Measurements from ENCODE around the gene STK32B. TPM values are rescaled to one million over a fixed set of nuclear protein-coding genes. Genes with fewer than 3 reads are reported as not detected.

The STK32B gene
- total and polyA plus RNA-seq, 8 donors, result 0.55 to 6.6 (median 1.6) TPM

DNA sequence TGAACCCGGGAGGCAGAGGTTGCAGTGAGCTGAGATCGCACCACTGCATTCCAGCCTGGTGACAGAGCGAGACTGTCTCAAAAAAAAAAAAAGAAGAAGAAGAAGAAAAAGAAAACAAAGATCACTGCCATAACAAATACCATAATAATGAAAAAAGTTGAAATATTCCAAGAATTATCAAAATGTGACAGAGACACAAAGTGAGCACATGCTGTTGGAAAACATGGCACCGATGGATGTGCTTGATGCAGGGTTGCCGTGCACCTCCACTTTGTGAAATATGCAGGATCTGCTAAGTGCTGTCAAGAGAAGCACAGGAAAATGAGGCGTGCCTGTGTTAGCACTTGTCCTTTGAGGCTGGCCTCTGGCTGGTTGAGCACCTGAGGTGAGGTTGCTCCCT is 133.3 kb downstream of the STK32B start:
- TF ChIP-seq, protein P1, sequence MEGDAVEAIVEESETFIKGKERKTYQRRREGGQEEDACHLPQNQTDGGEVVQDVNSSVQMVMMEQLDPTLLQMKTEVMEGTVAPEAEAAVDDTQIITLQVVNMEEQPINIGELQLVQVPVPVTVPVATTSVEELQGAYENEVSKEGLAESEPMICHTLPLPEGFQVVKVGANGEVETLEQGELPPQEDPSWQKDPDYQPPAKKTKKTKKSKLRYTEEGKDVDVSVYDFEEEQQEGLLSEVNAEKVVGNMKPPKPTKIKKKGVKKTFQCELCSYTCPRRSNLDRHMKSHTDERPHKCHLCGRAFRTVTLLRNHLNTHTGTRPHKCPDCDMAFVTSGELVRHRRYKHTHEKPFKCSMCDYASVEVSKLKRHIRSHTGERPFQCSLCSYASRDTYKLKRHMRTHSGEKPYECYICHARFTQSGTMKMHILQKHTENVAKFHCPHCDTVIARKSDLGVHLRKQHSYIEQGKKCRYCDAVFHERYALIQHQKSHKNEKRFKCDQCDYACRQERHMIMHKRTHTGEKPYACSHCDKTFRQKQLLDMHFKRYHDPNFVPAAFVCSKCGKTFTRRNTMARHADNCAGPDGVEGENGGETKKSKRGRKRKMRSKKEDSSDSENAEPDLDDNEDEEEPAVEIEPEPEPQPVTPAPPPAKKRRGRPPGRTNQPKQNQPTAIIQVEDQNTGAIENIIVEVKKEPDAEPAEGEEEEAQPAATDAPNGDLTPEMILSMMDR (IDR thresholded peaks at IDR 0.05), result no peak
- Histone ChIP-seq H3K36me3 (no peaks in the 10 kb centered on the region), H3K4me3 (no peak overlapping the region), H3K27me3 (no peaks in the 10 kb centered on the region), H3K4me1 (no peaks in the 10 kb centered on the region), H3K9me3 (no peaks in the 10 kb centered on the region), H3K27ac (no peak overlapping the region)
- ATAC-seq, result no peak
- intact Hi-C loops (cut with DNase I), result no loop called here
- whole genome bisulfite sequencing, 2 donors, result 75 to 79% methylated on average over 5 to 6 of the region's 6 CpGs
- no peak for FAIRE-seq
- DNase-seq, result no peak

DNA sequence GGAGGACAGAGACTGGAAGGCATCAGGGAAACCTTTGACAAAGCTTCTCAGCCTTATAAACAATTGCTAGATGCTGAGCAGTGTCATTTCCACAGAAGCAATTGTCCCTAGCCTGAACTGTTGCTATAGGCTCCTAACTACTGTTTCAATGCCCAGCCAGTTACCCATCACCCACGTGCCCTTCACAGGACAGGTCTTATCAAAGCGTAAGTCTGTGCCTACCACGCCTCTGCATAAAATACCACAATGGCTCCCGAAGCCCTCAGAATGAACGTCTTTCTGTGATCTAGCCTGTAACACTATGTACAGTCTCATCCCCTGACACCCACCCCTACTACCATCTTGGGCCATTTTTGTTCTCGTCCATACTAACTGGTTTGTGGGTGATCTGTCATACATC is 134.3 kb downstream of the STK32B start:
- DNase-seq (no peak), ATAC-seq (no peak), FAIRE-seq (no peak)
- no peaks in the 10 kb centered on the region for H3K4me1 ChIP-seq
- no peaks in the 10 kb centered on the region for H3K27me3 ChIP-seq
- no peaks in the 10 kb centered on the region for H3K36me3 ChIP-seq
- 64 to 66% methylated on average over 6 of the region's 6 CpGs for WGBS, 2 donors
- TF ChIP-seq, protein P1 (IDR thresholded peaks at IDR 0.05), result no peak
- no peaks in the 10 kb centered on the region for H3K9me3 ChIP-seq
- H3K4me3 ChIP-seq, result no peak overlapping the region
- intact Hi-C loops (cut with DNase I), result no loop called here
- no peak overlapping the region for H3K27ac ChIP-seq

DNA sequence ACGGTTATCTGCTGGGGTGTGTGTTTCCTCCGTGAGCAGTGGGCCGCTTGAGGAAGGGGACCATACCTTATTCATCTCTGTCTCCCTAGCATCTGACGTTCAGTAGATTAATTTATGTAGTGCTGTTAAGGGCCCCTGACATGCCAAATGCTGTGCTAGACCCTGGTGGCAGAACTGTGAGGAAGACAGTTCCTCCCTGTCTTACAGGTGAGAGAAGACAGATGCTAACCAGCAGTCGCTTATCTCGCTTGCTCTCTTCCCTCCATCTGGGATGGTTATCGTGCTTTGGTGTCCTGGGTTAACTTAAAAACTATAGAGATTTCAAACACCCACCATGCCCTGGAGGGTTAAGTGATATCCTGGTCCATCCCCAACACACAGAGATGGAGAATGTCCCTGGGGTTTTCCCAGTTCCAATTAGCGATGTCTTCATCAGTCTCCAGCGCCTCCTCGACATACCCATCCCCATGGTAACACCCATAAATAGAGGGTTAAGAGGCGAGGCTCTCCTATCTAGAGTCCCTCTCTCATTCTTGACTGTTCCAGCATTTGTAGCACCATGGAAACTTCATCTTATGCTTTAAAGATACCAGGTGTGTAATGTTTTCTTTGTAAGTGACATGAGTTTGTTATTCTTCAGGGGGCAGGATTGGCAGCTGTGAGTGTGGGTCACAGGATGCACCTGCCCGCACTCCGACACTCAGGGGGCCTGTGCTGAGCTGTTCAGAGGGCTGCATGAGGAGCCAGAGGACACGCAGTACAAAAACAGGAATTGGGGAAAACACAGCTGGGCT is 135.2 kb downstream of the STK32B start:
- TF ChIP-seq, protein P1 (IDR thresholded peaks at IDR 0.05), result no peak
- ATAC-seq (no peak), DNase-seq (no peak), FAIRE-seq (no peak)
- Histone ChIP-seq H3K36me3 (no peaks in the 10 kb centered on the region), H3K27me3 (no peaks in the 10 kb centered on the region), H3K4me1 (no peaks in the 10 kb centered on the region), H3K27ac (no peak overlapping the region), H3K9me3 (no peaks in the 10 kb centered on the region), H3K4me3 (no peak overlapping the region)
- intact Hi-C loops (cut with DNase I), result no loop called here
- WGBS, 2 donors, result 60 to 70% methylated on average over 14 of the region's 14 CpGs

DNA sequence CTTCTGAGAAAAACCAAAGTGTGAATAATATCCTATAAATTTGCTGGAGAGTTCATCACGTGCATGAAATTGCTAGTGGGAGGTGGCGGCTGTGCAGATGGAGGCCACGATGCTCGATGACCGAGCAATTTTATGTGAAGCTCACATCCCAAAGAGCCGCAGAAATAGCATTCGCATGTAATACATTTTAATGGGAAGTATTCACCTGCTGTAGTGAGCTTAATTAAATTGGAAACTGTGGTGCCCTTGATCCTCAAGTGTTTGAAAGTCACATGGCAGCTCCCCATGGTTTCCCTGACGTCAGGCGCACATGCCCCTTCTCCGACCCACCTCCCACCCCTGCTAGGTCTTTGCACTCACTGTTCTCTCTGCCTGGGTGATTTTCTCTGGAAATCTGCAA is 136.8 kb downstream of the STK32B start:
- no peaks in the 10 kb centered on the region for H3K36me3 ChIP-seq
- FAIRE-seq, result no peak
- TF ChIP-seq, protein P1 (IDR thresholded peaks at IDR 0.05), result no peak
- WGBS, 2 donors, result 63 to 66% methylated on average over 10 of the region's 10 CpGs
- no peaks in the 10 kb centered on the region for H3K4me1 ChIP-seq
- no peaks in the 10 kb centered on the region for H3K27me3 ChIP-seq
- intact Hi-C loops (cut with DNase I), result no loop called here
- no peak for ATAC-seq
- DNase-seq, result no peak
- no peaks in the 10 kb centered on the region for H3K9me3 ChIP-seq
- H3K27ac ChIP-seq, result no peak overlapping the region
- H3K4me3 ChIP-seq, result no peak overlapping the region

DNA sequence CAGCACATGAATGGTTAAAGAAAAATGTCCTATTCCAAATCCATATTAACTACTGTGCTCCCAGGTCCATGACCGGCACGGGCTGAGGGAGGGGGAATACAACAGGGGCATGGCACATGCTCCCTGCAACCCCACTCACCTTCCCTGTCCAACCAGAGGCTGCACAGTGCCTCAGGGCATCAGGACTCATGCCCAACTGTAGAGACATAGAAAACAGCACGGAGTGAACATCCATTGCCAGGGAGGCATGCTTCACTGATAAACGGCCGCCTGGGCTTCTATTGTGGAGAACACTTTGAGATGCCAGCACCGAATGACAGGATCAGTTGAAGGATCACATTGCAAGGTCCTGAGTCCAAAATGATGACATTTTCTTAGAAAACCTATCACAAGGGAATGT is 140.6 kb downstream of the STK32B start:
- Histone ChIP-seq H3K36me3 (no peaks in the 10 kb centered on the region), H3K9me3 (no peaks in the 10 kb centered on the region), H3K4me1 (no peaks in the 10 kb centered on the region), H3K27me3 (no peaks in the 10 kb centered on the region), H3K27ac (no peak overlapping the region), H3K4me3 (no peak overlapping the region)
- FAIRE-seq, result no peak
- intact Hi-C loops (cut with DNase I), result no loop called here
- no peak for DNase-seq
- WGBS, 2 donors, result 49 to 64% methylated on average over 6 of the region's 6 CpGs
- TF ChIP-seq, protein P1 (IDR thresholded peaks at IDR 0.05), result no peak
- ATAC-seq, result no peak
